Stimulated activated CD4-positive, alpha-beta T cell treated with anti-CD3 and anti-CD28 coated beads, Interleukin-4, amount 100 ng/mL, for 24 hours (primary cell): ENCODE data around the gene GMPPB.

Source experiments
- DNase-seq: peaks from one replicate; pipeline ENCODE4 v3.0.0-alpha.2; 2020

Gene GMPPB

GRCh38 chr3:49727924-49728361 lies 4.2 kb upstream of the GMPPB start:
- DNase-seq: no peak

GRCh38 chr3:49727154-49727923 lies 3.6 kb upstream of the GMPPB start:
- DNase-seq: no peak

GRCh38 chr3:49725906-49726681 lies 2.3 kb upstream of the GMPPB start:
- no peak for DNase-seq

- no peak for DNase-seq
Measured at GRCh38 chr3:49724586-49724985, 835 bp upstream of the GMPPB start.

GRCh38 chr3:49723296-49723627 lies 489 bp downstream of the GMPPB start:
- DNase-seq: peak; percentile 57

GRCh38 chr3:49722896-49723295 lies 855 bp downstream of the GMPPB start:
- DNase-seq: no peak

- no peak for DNase-seq
Measured at GRCh38 chr3:49721896-49722781, 1.6 kb downstream of the GMPPB start.

- no peak for DNase-seq
Measured at GRCh38 chr3:49721596-49721895, 2.2 kb downstream of the GMPPB start.

GRCh38 chr3:49720855-49721595 lies 2.7 kb downstream of the GMPPB start:
- no peak for DNase-seq

- peak; percentile 92 for DNase-seq
Measured at GRCh38 chr3:49719214-49719884, 4.4 kb downstream of the GMPPB start, which contains the start of gene AMIGO3. Gene AMIGO3 (minus strand): TSS chr3:49719684. CDS start chr3:49719465, 219 bp downstream.

GRCh38 chr3:49718858-49719213 lies 4.9 kb downstream of the GMPPB start:
- no peak for DNase-seq

- no peak for DNase-seq
Measured at GRCh38 chr3:49717959-49718857, 5.5 kb downstream of the GMPPB start.

- no peak for DNase-seq
Measured at GRCh38 chr3:49717211-49717958, 6.4 kb downstream of the GMPPB start.

GRCh38 chr3:49716691-49717210 lies 7.0 kb downstream of the GMPPB start:
- no peak for DNase-seq

GRCh38 chr3:49716169-49716568 lies 7.6 kb downstream of the GMPPB start:
- DNase-seq: no peak

GRCh38 chr3:49715611-49716121 lies 8.1 kb downstream of the GMPPB start:
- DNase-seq: no peak

- no peak for DNase-seq
Measured at GRCh38 chr3:49714728-49715550, 8.8 kb downstream of the GMPPB start.

- DNase-seq: no peak
Measured at GRCh38 chr3:49713336-49714105, 10.2 kb downstream of the GMPPB start.
